A549 (cell line): ENCODE results near the gene CLCNKA. TPM values are rescaled to one million over a fixed set of nuclear protein-coding genes. Genes with fewer than 3 reads are reported as not detected.

ENCODE experiments used
- ATAC-seq, 2 experiments: fragments of 200-7000 bp in 1 of 2; fragments of >200 bp in 1 of 2; cut with Nextera tagmentation in 1 of 2; cut with Tn5 transposase in 1 of 2; 3 replicates each; pipeline versions ENCODE4 v1.8.0 to v1.9.1; 2018 to 2020; ENCODE audit warnings: mild to moderate bottlenecking in 1 of 2, moderate library complexity in 1 of 2
- CTCF ChIA-PET: fragments of 300-600 bp; sonication (Branson Sonifier 250); formaldehyde crosslinking; extraction: SDS; loops from one replicate; lab custom pipeline; 2021; ENCODE audit warnings: antibody characterized with exemption, inconsistent platforms; lab: Yijun Ruan, JAX
- POLR2A ChIA-PET: fragments of 350-600 bp; formaldehyde crosslinking; extraction: SDS; loops from one replicate; lab custom pipeline; 2021; ENCODE audit warnings: antibody characterized with exemption, inconsistent platforms; lab: Yijun Ruan, JAX
- DNase-seq, 2 experiments: peaks; one replicate each; pipeline versions ENCODE4 v3.0.0 to v3.0.0-alpha.2; 2011 to 2016; ENCODE audit warnings: low read depth in 1 of 2, low spot score in 1 of 2
- FAIRE-seq: peaks from 2 replicates; lab custom pipeline; 2011; peaks lifted over from hg19 to GRCh38; lab: Jason Lieb, UNC
- H3K27ac ChIP-seq, 2 experiments: fragments of >200 bp; sonication (Bioruptor Twin); formaldehyde crosslinking; 3 replicates each; pipeline ENCODE4 v1.5.1; 2016 to 2017
- H3K4me1 ChIP-seq: fragments of >200 bp; sonication (Bioruptor Twin); formaldehyde crosslinking; 3 replicates; pipeline ENCODE4 v1.6.1; 2016
- H3K4me2 ChIP-seq: fragments of >200 bp; sonication (Bioruptor Twin); formaldehyde crosslinking; 3 replicates; pipeline ENCODE4 v1.6.1; 2016
- H3K4me3 ChIP-seq: fragments of >200 bp; sonication (Bioruptor Twin); formaldehyde crosslinking; 3 replicates; pipeline ENCODE4 v1.5.1; 2016
- H3K9me3 ChIP-seq: fragments of >200 bp; sonication (Bioruptor Twin); formaldehyde crosslinking; 3 replicates; pipeline ENCODE4 v1.6.1; 2016
- CEBPB ChIP-seq, 2 experiments: fragments of >200 bp in 1 of 2; sonication (Bioruptor Twin) in 1 of 2; formaldehyde crosslinking in 1 of 2; IDR thresholded peaks; 2 replicates each; pipeline ENCODE4 v1.6.1; 2012 to 2016
- CHD2 ChIP-seq: fragments of 150-350 bp; IDR thresholded peaks from 2 replicates; pipeline ENCODE4 v1.6.1; 2014; ENCODE audit warnings: low read length; ENCODE audit not compliant: partially characterized antibody
- EHF ChIP-seq: fragments of 250-450 bp; sonication (Bioruptor Pico); IDR thresholded peaks from 2 replicates; pipeline ENCODE4 v1.5.0; 2020; ENCODE audit warnings: mild to moderate bottlenecking
- EHMT2 ChIP-seq: fragments of 200-600 bp; sonication (generic); IDR thresholded peaks from 2 replicates; pipeline ENCODE4 v1.6.1; 2016; ENCODE audit warnings: antibody characterized with exemption, low read depth, mild to moderate bottlenecking, moderate library complexity
- ESRRA ChIP-seq: fragments of 150-350 bp; IDR thresholded peaks from 2 replicates; pipeline ENCODE4 v1.6.1; 2014; ENCODE audit warnings: mild to moderate bottlenecking, low read length, borderline replicate concordance
- FOSB ChIP-seq: fragments of 250-450 bp; sonication (Bioruptor Pico); IDR thresholded peaks from 2 replicates; pipeline ENCODE4 v1.5.0; 2020; ENCODE audit warnings: mild to moderate bottlenecking, moderate library complexity
- GATA3 ChIP-seq: IDR thresholded peaks from 2 replicates; pipeline ENCODE4 v1.6.1; 2012; ENCODE audit warnings: borderline replicate concordance
- JUNB ChIP-seq: fragments of >200 bp; sonication (Bioruptor Twin); formaldehyde crosslinking; IDR thresholded peaks from 2 replicates; pipeline ENCODE4 v1.6.1; 2016
- KDM1A ChIP-seq: fragments of 200-600 bp; sonication (generic); IDR thresholded peaks from 2 replicates; pipeline ENCODE4 v1.6.1; 2016; ENCODE audit warnings: low read depth, mild to moderate bottlenecking
- KDM5A ChIP-seq: fragments of 200-600 bp; sonication (generic); IDR thresholded peaks from 2 replicates; pipeline ENCODE4 v1.6.1; 2016; ENCODE audit warnings: antibody characterized with exemption, mild to moderate bottlenecking
- MAZ ChIP-seq: fragments of 150-350 bp; IDR thresholded peaks from 2 replicates; pipeline ENCODE4 v1.6.1; 2014; ENCODE audit warnings: antibody characterized with exemption, low read depth, low read length, borderline replicate concordance
- NFE2L2 ChIP-seq: fragments of 150-350 bp; conservative IDR thresholded peaks from 2 replicates; pipeline ENCODE4 v1.6.1; 2014; ENCODE audit warnings: low read length
- PHF8 ChIP-seq: fragments of 200-600 bp; sonication (generic); IDR thresholded peaks from 2 replicates; pipeline ENCODE4 v1.6.1; 2016; ENCODE audit warnings: low read depth, mild to moderate bottlenecking, antibody characterized with exemption, moderate library complexity, borderline replicate concordance
- POLR2A ChIP-seq: IDR thresholded peaks from 2 replicates; pipeline ENCODE4 v1.6.1; 2012; ENCODE audit warnings: mild to moderate bottlenecking, low read length
- RAD21 ChIP-seq, 2 experiments: fragments of >200 bp in 1 of 2; sonication (Bioruptor Twin) in 1 of 2; formaldehyde crosslinking in 1 of 2; IDR thresholded peaks in 1 of 2; conservative IDR thresholded peaks in 1 of 2; 2 replicates in 1 of 2; 3 replicates in 1 of 2; pipeline ENCODE4 v1.6.1; 2012 to 2018; ENCODE audit warnings: inconsistent platforms in 1 of 2
- RCOR1 ChIP-seq: fragments of 150-350 bp; IDR thresholded peaks from 2 replicates; pipeline ENCODE4 v1.6.1; 2014; ENCODE audit warnings: antibody characterized with exemption, low read length, low read depth
- RFX5 ChIP-seq: fragments of 450-650 bp; IDR thresholded peaks from 2 replicates; pipeline ENCODE4 v1.7.1; 2014; ENCODE audit warnings: antibody characterized with exemption, mild to moderate bottlenecking, moderate library complexity
- SMC3 ChIP-seq: fragments of >200 bp; sonication (Bioruptor Twin); formaldehyde crosslinking; IDR thresholded peaks from 3 replicates; pipeline ENCODE4 v1.6.1; 2018; ENCODE audit warnings: inconsistent platforms
- SREBF2 ChIP-seq: fragments of 450-650 bp; IDR thresholded peaks from 2 replicates; pipeline ENCODE4 v1.6.1; 2014; ENCODE audit warnings: mild to moderate bottlenecking, moderate library complexity
- TFCP2L1 ChIP-seq: fragments of 250-450 bp; sonication (Bioruptor Pico); IDR thresholded peaks from 2 replicates; pipeline ENCODE4 v1.5.0; 2021; ENCODE audit warnings: mild to moderate bottlenecking
- TP53 ChIP-seq: fragments of 250-450 bp; sonication (Bioruptor Pico); IDR thresholded peaks from 2 replicates; pipeline ENCODE4 v1.5.0; 2021; ENCODE audit warnings: mild to moderate bottlenecking, moderate library complexity
- ZNF302 ChIP-seq: fragments of 250-450 bp; sonication (Bioruptor Pico); IDR thresholded peaks from 2 replicates; pipeline ENCODE4 v1.9.0; 2021; ENCODE audit warnings: inconsistent platforms, mild to moderate bottlenecking, moderate library complexity
- WGBS: methylation state at CpG from one replicate; pipeline ENCODE4 v1.1.6; 2017; ENCODE audit errors: missing lambda C conversion rate; 5-methylcytosine and 5-hydroxymethylcytosine counted together
- polyA plus RNA-seq, 4 experiments: library from polyadenylated mRNA; depleted of rRNA in 3 of 4; stranded (reverse); fragments of >200 nt; fragmentation: RNase III in 1 of 4; extraction: RNeasy Plus Mini Kit Qiagen cat#74134 plus additional on column Dnase treatment in 1 of 4; gene quantifications; 2 replicates in 3 of 4; 3 replicates in 1 of 4; pipeline ENCODE4 v1.2.3, GENCODE V29; 2011 to 2017
- TF ChIP-seq, protein P1 (sequence below): fragments of 450-650 bp; IDR thresholded peaks from 2 replicates; pipeline ENCODE4 v1.6.1; 2014; ENCODE audit warnings: antibody characterized with exemption
- TF ChIP-seq, protein P2 (sequence below): fragments of 200-600 bp; sonication (generic); IDR thresholded peaks from 2 replicates; pipeline ENCODE4 v1.6.1; 2016; ENCODE audit warnings: antibody characterized with exemption, mild to moderate bottlenecking, moderate library complexity
- TF ChIP-seq, protein P3 (sequence below): fragments of >200 bp; sonication (Bioruptor Twin); formaldehyde crosslinking; IDR thresholded peaks from 3 replicates; pipeline ENCODE4 v1.5.1; 2016
- TF ChIP-seq, protein P4 (sequence below): IDR thresholded peaks from 2 replicates; pipeline ENCODE4 v1.6.1; 2012; ENCODE audit warnings: low read depth, borderline replicate concordance
- TF ChIP-seq, protein P5 (sequence below): fragments of >200 bp; sonication (Bioruptor Twin); formaldehyde crosslinking; IDR thresholded peaks from 3 replicates; pipeline ENCODE4 v1.6.1; 2016

The CLCNKA gene
- polyA plus RNA-seq, 2 of the 4 experiments (the other 2 are of a cell fraction): 0.06 TPM; not detected in 1

DNA sequence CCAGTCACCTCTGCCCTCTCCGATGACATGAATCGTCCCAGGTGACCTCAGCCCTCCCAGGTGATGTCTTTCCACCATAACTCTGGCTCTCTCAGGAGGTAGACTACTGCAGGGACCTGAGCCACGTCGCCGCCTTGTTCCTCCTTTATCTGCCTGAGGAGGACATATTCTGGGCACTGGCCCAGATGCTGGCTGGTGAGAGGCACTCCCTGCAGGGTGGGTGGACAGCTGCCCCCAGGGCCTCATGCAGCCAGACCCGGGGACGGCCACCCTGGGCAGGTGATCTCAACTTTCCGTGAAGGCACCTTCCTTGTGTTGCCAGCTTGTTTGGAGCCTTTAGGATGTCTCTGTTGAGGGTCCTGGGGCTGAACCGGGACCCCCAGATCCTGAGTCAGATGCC lies 32.1 kb upstream of the CLCNKA start:
- DNase-seq (no peak), ATAC-seq (no peak), FAIRE-seq (no peak)
- Histone ChIP-seq H3K9me3 (no peaks in the 10 kb centered on the region), H3K27ac (no peak overlapping the region), H3K4me3 (no peak overlapping the region), H3K4me1 (no peaks in the 10 kb centered on the region), H3K4me2 (no peak overlapping the region)
- POLR2A ChIA-PET: no interaction called here
- CTCF ChIA-PET: interaction anchor here (0.6 kb wide), 1 partner anchor 13 kb away, joined by 3 read pairs; no protein-coding TSS in a partner anchor
- WGBS: 46% methylated on average over 6 of the region's 9 CpGs
- TF ChIP-seq TFCP2L1 (CRISPR knock-in tag): no peak
- TF ChIP-seq, protein P1, sequence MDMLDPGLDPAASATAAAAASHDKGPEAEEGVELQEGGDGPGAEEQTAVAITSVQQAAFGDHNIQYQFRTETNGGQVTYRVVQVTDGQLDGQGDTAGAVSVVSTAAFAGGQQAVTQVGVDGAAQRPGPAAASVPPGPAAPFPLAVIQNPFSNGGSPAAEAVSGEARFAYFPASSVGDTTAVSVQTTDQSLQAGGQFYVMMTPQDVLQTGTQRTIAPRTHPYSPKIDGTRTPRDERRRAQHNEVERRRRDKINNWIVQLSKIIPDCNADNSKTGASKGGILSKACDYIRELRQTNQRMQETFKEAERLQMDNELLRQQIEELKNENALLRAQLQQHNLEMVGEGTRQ: no peak
- TF ChIP-seq MAZ: no peak
- no peak for TF ChIP-seq ZNF302 (CRISPR knock-in tag)
- no peak for TF ChIP-seq PHF8
- TF ChIP-seq, protein P2, sequence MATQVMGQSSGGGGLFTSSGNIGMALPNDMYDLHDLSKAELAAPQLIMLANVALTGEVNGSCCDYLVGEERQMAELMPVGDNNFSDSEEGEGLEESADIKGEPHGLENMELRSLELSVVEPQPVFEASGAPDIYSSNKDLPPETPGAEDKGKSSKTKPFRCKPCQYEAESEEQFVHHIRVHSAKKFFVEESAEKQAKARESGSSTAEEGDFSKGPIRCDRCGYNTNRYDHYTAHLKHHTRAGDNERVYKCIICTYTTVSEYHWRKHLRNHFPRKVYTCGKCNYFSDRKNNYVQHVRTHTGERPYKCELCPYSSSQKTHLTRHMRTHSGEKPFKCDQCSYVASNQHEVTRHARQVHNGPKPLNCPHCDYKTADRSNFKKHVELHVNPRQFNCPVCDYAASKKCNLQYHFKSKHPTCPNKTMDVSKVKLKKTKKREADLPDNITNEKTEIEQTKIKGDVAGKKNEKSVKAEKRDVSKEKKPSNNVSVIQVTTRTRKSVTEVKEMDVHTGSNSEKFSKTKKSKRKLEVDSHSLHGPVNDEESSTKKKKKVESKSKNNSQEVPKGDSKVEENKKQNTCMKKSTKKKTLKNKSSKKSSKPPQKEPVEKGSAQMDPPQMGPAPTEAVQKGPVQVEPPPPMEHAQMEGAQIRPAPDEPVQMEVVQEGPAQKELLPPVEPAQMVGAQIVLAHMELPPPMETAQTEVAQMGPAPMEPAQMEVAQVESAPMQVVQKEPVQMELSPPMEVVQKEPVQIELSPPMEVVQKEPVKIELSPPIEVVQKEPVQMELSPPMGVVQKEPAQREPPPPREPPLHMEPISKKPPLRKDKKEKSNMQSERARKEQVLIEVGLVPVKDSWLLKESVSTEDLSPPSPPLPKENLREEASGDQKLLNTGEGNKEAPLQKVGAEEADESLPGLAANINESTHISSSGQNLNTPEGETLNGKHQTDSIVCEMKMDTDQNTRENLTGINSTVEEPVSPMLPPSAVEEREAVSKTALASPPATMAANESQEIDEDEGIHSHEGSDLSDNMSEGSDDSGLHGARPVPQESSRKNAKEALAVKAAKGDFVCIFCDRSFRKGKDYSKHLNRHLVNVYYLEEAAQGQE: no peak
- no peak for TF ChIP-seq ESRRA
- TF ChIP-seq SMC3: no peak
- no peak for TF ChIP-seq EHF
- no peak for TF ChIP-seq POLR2A
- no peak for TF ChIP-seq GATA3
- TF ChIP-seq NFE2L2: no peak
- TF ChIP-seq, protein P3, sequence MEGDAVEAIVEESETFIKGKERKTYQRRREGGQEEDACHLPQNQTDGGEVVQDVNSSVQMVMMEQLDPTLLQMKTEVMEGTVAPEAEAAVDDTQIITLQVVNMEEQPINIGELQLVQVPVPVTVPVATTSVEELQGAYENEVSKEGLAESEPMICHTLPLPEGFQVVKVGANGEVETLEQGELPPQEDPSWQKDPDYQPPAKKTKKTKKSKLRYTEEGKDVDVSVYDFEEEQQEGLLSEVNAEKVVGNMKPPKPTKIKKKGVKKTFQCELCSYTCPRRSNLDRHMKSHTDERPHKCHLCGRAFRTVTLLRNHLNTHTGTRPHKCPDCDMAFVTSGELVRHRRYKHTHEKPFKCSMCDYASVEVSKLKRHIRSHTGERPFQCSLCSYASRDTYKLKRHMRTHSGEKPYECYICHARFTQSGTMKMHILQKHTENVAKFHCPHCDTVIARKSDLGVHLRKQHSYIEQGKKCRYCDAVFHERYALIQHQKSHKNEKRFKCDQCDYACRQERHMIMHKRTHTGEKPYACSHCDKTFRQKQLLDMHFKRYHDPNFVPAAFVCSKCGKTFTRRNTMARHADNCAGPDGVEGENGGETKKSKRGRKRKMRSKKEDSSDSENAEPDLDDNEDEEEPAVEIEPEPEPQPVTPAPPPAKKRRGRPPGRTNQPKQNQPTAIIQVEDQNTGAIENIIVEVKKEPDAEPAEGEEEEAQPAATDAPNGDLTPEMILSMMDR: no peak
- no peak for TF ChIP-seq FOSB (CRISPR knock-in tag)
- TF ChIP-seq, protein P4, sequence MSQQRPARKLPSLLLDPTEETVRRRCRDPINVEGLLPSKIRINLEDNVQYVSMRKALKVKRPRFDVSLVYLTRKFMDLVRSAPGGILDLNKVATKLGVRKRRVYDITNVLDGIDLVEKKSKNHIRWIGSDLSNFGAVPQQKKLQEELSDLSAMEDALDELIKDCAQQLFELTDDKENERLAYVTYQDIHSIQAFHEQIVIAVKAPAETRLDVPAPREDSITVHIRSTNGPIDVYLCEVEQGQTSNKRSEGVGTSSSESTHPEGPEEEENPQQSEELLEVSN: no peak
- TF ChIP-seq RAD21 (conservative IDR thresholded peaks at IDR 0.05 in 1 of 2, IDR thresholded peaks at IDR 0.05 in 1 of 2): no peak
- TF ChIP-seq EHMT2: no peak
- TF ChIP-seq KDM5A: no peak

DNA sequence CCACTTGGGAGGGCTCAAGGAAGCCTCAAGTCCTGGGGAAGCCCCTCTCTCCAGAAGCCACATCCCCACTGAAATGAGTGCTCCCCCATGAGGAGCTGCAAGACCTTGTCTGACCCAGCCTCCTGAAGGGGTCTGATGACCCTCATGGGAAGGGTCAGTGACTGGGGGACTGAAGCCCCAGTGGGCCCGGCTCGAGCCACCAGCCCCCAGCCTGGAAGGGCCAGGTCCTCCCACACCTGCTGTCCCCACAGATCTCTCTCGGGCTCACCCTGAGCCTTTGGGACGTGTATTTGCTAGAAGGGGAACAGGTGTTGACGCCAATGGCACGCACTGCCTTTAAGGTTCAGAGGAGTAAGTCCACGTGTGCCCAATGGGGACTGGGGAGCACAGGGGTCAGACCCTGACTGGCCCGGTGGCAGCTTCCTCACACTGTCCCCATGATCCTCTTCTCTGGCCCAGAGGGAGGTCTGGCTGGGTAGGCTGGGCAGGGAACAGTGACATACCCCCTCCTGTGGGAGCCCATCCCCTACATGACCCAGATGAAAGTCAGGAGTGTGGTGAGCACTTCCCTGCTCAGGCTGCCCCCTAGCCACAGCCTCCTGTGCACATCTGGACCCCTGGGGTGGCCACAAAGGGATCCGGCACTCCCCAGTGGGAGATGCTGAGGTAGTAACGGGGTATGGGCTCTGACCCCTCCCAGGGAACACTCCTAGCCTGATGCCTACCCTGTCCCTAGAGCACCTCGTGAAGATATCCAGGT lies 30.2 kb upstream of the CLCNKA start:
- H3K4me2 ChIP-seq: no peak overlapping the region
- TF ChIP-seq CHD2: no peak
- TF ChIP-seq SREBF2: no peak
- no peak for TF ChIP-seq CEBPB (IDR thresholded peaks at IDR 0.05)
- TF ChIP-seq RCOR1: no peak
- TF ChIP-seq RFX5: no peak
- TF ChIP-seq KDM1A: no peak
- TF ChIP-seq, protein P5, sequence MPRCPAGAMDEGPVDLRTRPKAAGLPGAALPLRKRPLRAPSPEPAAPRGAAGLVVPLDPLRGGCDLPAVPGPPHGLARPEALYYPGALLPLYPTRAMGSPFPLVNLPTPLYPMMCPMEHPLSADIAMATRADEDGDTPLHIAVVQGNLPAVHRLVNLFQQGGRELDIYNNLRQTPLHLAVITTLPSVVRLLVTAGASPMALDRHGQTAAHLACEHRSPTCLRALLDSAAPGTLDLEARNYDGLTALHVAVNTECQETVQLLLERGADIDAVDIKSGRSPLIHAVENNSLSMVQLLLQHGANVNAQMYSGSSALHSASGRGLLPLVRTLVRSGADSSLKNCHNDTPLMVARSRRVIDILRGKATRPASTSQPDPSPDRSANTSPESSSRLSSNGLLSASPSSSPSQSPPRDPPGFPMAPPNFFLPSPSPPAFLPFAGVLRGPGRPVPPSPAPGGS: no peak
- TF ChIP-seq TP53: no peak
- TF ChIP-seq JUNB: no peak
- no peak for TF ChIP-seq RAD21 (conservative IDR thresholded peaks at IDR 0.05 in 1 of 2, IDR thresholded peaks at IDR 0.05 in 1 of 2)
- TF ChIP-seq, all 56 proteins: peak for 0
- Histone ChIP-seq H3K4me3 (no peak overlapping the region), H3K9me3 (no peaks in the 10 kb centered on the region), H3K4me1 (no peaks in the 10 kb centered on the region), H3K27ac (no peak overlapping the region)
- ATAC-seq (no peak), DNase-seq (no peak), FAIRE-seq (no peak)
- WGBS: 80% methylated on average over 1 of the region's 11 CpGs
- POLR2A ChIA-PET: no interaction called here
- CTCF ChIA-PET: no interaction called here
